ENCODE results near the gene PIEZO2.

Gene PIEZO2

DNA sequence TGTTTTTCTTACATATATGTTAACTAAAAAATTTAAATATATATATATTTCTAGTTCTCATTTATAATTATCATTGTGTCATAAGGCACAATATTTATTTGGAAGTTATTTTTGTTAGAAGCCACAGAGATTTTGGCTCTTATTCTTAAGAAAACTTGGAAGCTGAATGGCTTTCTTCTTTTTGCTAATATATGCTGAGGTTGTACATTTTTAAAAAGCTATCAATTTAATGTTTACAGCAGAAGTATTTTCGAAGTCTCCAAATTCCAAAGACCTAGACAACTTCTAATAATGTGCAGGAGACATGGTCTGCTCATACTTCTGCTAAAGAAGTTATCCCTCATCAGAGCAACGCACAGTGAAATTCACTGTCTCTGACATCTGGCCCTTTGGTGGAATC lies 3.7 kb upstream of the PIEZO2 start:
- no peak overlapping the region for H3K14ac ChIP-seq (ENCODE audit: low read length)
- no peak overlapping the region for H3K4me3 ChIP-seq (ENCODE audit: low read depth, low read length)
- no peak for DNase-seq
- H4K91ac ChIP-seq (ENCODE audit: low read depth, low read length), result no peak overlapping the region
- no peak overlapping the region for H3K9ac ChIP-seq (ENCODE audit: low read length)
- no peak overlapping the region for H4K8ac ChIP-seq (ENCODE audit: low read depth, low read length)
- no peak overlapping the region for H2AK5ac ChIP-seq (ENCODE audit: low read length)
- H3K27ac ChIP-seq (ENCODE audit: low read depth, low read length), result no peak overlapping the region
- H3K9me3 ChIP-seq (ENCODE audit: insufficient read depth, low read depth, low read length), result no peaks in the 10 kb centered on the region
- no peak overlapping the region for H3K23ac ChIP-seq (ENCODE audit: low read length)
- H3K79me2 ChIP-seq (ENCODE audit: control insufficient read depth, insufficient read depth, low read length, poor library complexity), result no peaks in the 10 kb centered on the region
- H3K4ac ChIP-seq (ENCODE audit: low read depth, low read length), result no peak overlapping the region
- no peak overlapping the region for H2BK120ac ChIP-seq (ENCODE audit: insufficient read depth, low read length, poor library complexity)
- no peak overlapping the region for H3K18ac ChIP-seq (ENCODE audit: low read length)
- no peaks in the 10 kb centered on the region for H3K79me1 ChIP-seq (ENCODE audit: low read length)
- peaks cover 10% of the 10 kb centered on the region in 2 experiments for H3K4me1 ChIP-seq (ENCODE audit: control insufficient read depth in 1 of 2, insufficient read depth in 2 of 2, low read length in 2 of 2)
- no peak overlapping the region for H2AFZ ChIP-seq (ENCODE audit: insufficient read depth, low read length, poor library complexity)
- no peak overlapping the region for H2BK12ac ChIP-seq (ENCODE audit: low read length)
- no peak overlapping the region for H2BK5ac ChIP-seq (ENCODE audit: low read depth, low read length, poor library complexity)
- H3K27me3 ChIP-seq (ENCODE audit: insufficient read depth, low read length), result peaks cover 25% of the 10 kb centered on the region
- no peaks in the 10 kb centered on the region for H3K36me3 ChIP-seq (ENCODE audit: control insufficient read depth in 1 of 2, insufficient read depth in 2 of 2, low read length in 2 of 2)
- H3K4me2 ChIP-seq (ENCODE audit: low read length), result no peak overlapping the region
- no CpG with 5 or more reads among the region's 2 CpGs for WGBS (ENCODE audit: extremely low coverage, insufficient coverage, insufficient read length)
- H4K12ac ChIP-seq (ENCODE audit: low read depth, low read length), result no peak overlapping the region

DNA sequence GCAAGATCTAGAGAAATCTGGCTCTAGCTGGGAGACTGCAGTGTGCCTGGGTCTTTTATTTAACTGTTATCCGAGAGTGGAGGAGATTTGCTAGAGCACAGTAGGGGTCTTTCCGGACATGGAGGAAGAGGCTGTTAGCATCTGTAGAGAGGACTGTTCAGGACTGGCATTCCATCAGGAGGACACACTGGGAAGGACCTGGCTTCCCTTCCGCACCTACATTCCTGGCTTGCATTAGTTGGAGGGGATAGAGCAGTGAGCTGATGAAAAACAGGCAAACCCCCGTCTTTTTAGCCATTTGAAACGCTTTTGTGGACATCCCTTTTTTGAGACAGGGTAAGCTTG lies 874 bp upstream of the PIEZO2 start:
- Histone ChIP-seq H3K14ac (ENCODE audit: low read length) (no peak overlapping the region), H3K9ac (ENCODE audit: low read length) (no peak overlapping the region), H4K12ac (ENCODE audit: low read depth, low read length) (no peak overlapping the region), H3K23ac (ENCODE audit: low read length) (no peak overlapping the region), H3K4me3 (ENCODE audit: low read depth, low read length) (no peak overlapping the region), H3K4me2 (ENCODE audit: low read length) (no peak overlapping the region), H3K36me3 (ENCODE audit: control insufficient read depth in 1 of 2, insufficient read depth in 2 of 2, low read length in 2 of 2) (no peaks in the 10 kb centered on the region), H2AK5ac (ENCODE audit: low read length) (no peak overlapping the region), H2BK120ac (ENCODE audit: insufficient read depth, low read length, poor library complexity) (no peak overlapping the region), H3K27me3 (ENCODE audit: insufficient read depth, low read length) (peaks cover 41% of the 10 kb centered on the region), H2BK5ac (ENCODE audit: low read depth, low read length, poor library complexity) (no peak overlapping the region), H2AFZ (ENCODE audit: insufficient read depth, low read length, poor library complexity) (no peak overlapping the region), H4K91ac (ENCODE audit: low read depth, low read length) (no peak overlapping the region), H3K4me1 (ENCODE audit: control insufficient read depth in 1 of 2, insufficient read depth in 2 of 2, low read length in 2 of 2) (peaks cover 10% of the 10 kb centered on the region in 2 experiments), H3K18ac (ENCODE audit: low read length) (no peak overlapping the region), H4K8ac (ENCODE audit: low read depth, low read length) (no peak overlapping the region), H3K27ac (ENCODE audit: low read depth, low read length) (no peak overlapping the region), H3K4ac (ENCODE audit: low read depth, low read length) (no peak overlapping the region), H2BK12ac (ENCODE audit: low read length) (no peak overlapping the region), H3K79me2 (ENCODE audit: control insufficient read depth, insufficient read depth, low read length, poor library complexity) (no peaks in the 10 kb centered on the region), H3K79me1 (ENCODE audit: low read length) (no peaks in the 10 kb centered on the region), H3K9me3 (ENCODE audit: insufficient read depth, low read depth, low read length) (peaks cover 1% of the 10 kb centered on the region)
- DNase-seq, result no peak
- WGBS (ENCODE audit: extremely low coverage, insufficient coverage, insufficient read length), result no CpG with 5 or more reads among the region's 5 CpGs

DNA sequence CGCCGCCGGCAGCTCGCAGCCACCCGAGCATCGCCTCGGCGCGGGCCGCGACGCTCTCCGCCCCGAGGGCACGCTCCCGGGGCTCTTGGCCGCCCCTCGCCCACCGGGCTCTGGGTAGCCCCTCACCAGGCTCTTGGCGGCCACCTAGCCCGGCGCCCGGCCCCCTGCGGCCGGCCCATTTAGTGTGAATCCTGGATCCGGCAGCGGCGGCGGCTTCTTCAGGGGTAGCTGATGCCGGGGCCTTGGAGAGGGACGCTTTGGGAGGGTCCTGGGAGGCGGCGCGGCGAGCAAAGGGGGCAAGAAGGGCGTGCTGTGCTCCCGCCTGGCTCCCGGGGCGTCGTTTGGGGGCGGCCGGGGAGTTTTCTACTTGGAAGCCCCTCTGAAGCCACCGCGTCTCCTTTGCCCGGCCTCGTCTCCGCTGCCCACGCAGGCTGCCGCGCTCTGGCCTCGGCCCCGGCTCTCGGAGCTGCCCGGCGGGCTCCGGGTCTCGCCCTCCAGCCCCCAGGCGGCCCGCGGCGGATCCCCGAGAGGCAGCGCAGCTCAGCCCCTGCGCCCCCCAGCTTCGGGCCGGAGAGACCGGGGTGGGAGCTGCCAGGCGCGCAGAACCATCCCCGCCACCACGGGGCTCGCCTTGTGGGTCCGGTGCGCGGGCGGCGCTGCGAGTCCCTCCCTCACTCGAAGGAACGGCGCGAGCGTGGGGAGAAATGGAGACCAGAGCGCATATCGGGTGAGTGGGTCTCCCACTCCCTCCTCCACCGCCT lies 509 bp downstream of the PIEZO2 start:
- Histone ChIP-seq H3K4me2 (ENCODE audit: low read length) (peak overlapping the region; percentile 86), H3K4me1 (ENCODE audit: control insufficient read depth in 1 of 2, insufficient read depth in 2 of 2, low read length in 2 of 2) (peaks cover 10% of the 10 kb centered on the region in 2 experiments), H4K91ac (ENCODE audit: low read depth, low read length) (no peak overlapping the region), H2BK5ac (ENCODE audit: low read depth, low read length, poor library complexity) (no peak overlapping the region), H3K9ac (ENCODE audit: low read length) (no peak overlapping the region), H2AFZ (ENCODE audit: insufficient read depth, low read length, poor library complexity) (peak overlapping the region; percentile 81), H4K12ac (ENCODE audit: low read depth, low read length) (peak overlapping the region; percentile 51), H3K27me3 (ENCODE audit: insufficient read depth, low read length) (peaks cover 41% of the 10 kb centered on the region), H3K36me3 (ENCODE audit: control insufficient read depth in 1 of 2, insufficient read depth in 2 of 2, low read length in 2 of 2) (no peaks in the 10 kb centered on the region), H3K14ac (ENCODE audit: low read length) (peak overlapping the region; percentile 25), H3K79me2 (ENCODE audit: control insufficient read depth, insufficient read depth, low read length, poor library complexity) (no peaks in the 10 kb centered on the region), H3K9me3 (ENCODE audit: insufficient read depth, low read depth, low read length) (peaks cover 1% of the 10 kb centered on the region), H3K4ac (ENCODE audit: low read depth, low read length) (no peak overlapping the region), H2BK12ac (ENCODE audit: low read length) (no peak overlapping the region), H2AK5ac (ENCODE audit: low read length) (no peak overlapping the region), H4K8ac (ENCODE audit: low read depth, low read length) (no peak overlapping the region), H3K27ac (ENCODE audit: low read depth, low read length) (no peak overlapping the region), H3K23ac (ENCODE audit: low read length) (no peak overlapping the region), H3K18ac (ENCODE audit: low read length) (peak overlapping the region; percentile 56), H2BK120ac (ENCODE audit: insufficient read depth, low read length, poor library complexity) (peak overlapping the region; percentile 24), H3K4me3 (ENCODE audit: low read depth, low read length) (peak overlapping the region; percentile 65), H3K79me1 (ENCODE audit: low read length) (no peaks in the 10 kb centered on the region)
- no CpG with 5 or more reads among the region's 86 CpGs for WGBS (ENCODE audit: extremely low coverage, insufficient coverage, insufficient read length)
- DNase-seq, result no peak

DNA sequence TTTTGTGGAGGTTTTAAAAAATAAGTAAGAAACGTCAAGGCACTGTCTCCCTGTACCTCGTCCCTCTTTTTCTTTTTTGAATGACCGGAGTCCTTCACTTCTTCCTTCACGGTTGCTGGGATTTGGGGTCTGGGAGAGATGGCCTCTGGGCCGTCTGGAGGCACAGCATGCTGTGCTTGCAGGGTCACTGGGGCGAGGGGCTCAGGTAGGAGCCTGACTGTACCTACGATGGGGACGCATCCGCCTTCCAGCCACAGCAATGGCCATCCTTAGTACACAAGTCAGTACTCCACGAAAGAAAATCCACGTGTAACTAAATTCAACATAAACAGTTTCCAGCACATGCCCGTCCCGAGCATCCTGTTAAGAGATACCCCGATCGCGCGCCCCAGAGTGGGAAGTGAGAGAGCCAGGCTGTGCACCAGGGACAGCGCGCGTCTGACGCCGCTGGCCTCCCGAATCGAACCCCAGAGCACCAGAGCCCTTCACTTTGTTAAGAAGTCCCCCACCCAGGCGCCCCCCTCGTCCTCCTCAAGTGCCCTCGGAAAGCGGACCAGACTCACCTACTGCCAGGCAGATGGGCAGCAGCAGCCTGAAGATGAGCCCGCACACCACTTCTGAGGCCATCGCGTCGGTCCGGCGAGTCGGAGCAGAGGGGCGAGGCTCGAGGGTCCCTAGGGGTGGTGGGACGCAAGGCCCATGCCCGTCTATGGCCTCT lies 1.2 kb downstream of the PIEZO2 start:
- no peaks in the 10 kb centered on the region for H3K79me1 ChIP-seq (ENCODE audit: low read length)
- peaks cover 41% of the 10 kb centered on the region for H3K27me3 ChIP-seq (ENCODE audit: insufficient read depth, low read length)
- no peak overlapping the region for H3K18ac ChIP-seq (ENCODE audit: low read length)
- H2BK120ac ChIP-seq (ENCODE audit: insufficient read depth, low read length, poor library complexity), result no peak overlapping the region
- peak overlapping the region; percentile 37 for H3K4me3 ChIP-seq (ENCODE audit: low read depth, low read length)
- no peak overlapping the region for H2BK5ac ChIP-seq (ENCODE audit: low read depth, low read length, poor library complexity)
- WGBS (ENCODE audit: extremely low coverage, insufficient coverage, insufficient read length), result no CpG with 5 or more reads among the region's 39 CpGs
- H4K8ac ChIP-seq (ENCODE audit: low read depth, low read length), result no peak overlapping the region
- H3K4me1 ChIP-seq (ENCODE audit: control insufficient read depth in 1 of 2, insufficient read depth in 2 of 2, low read length in 2 of 2), result peaks cover 10% of the 10 kb centered on the region in 2 experiments
- no peak overlapping the region for H2BK12ac ChIP-seq (ENCODE audit: low read length)
- H3K4me2 ChIP-seq (ENCODE audit: low read length), result peak overlapping the region; percentile 86
- no peak overlapping the region for H2AFZ ChIP-seq (ENCODE audit: insufficient read depth, low read length, poor library complexity)
- H3K4ac ChIP-seq (ENCODE audit: low read depth, low read length), result no peak overlapping the region
- H3K79me2 ChIP-seq (ENCODE audit: control insufficient read depth, insufficient read depth, low read length, poor library complexity), result no peaks in the 10 kb centered on the region
- no peak overlapping the region for H3K14ac ChIP-seq (ENCODE audit: low read length)
- no peaks in the 10 kb centered on the region for H3K36me3 ChIP-seq (ENCODE audit: control insufficient read depth in 1 of 2, insufficient read depth in 2 of 2, low read length in 2 of 2)
- H3K23ac ChIP-seq (ENCODE audit: low read length), result no peak overlapping the region
- no peak overlapping the region for H4K91ac ChIP-seq (ENCODE audit: low read depth, low read length)
- DNase-seq, result no peak
- H3K9ac ChIP-seq (ENCODE audit: low read length), result no peak overlapping the region
- H4K12ac ChIP-seq (ENCODE audit: low read depth, low read length), result no peak overlapping the region
- no peak overlapping the region for H2AK5ac ChIP-seq (ENCODE audit: low read length)
- peaks cover 1% of the 10 kb centered on the region for H3K9me3 ChIP-seq (ENCODE audit: insufficient read depth, low read depth, low read length)
- no peak overlapping the region for H3K27ac ChIP-seq (ENCODE audit: low read depth, low read length)
